ENCODE results near the gene COBL.
A peak's percentile ranks its signal among the peaks of the same experiment; 100 is the strongest.

The COBL gene

DNA sequence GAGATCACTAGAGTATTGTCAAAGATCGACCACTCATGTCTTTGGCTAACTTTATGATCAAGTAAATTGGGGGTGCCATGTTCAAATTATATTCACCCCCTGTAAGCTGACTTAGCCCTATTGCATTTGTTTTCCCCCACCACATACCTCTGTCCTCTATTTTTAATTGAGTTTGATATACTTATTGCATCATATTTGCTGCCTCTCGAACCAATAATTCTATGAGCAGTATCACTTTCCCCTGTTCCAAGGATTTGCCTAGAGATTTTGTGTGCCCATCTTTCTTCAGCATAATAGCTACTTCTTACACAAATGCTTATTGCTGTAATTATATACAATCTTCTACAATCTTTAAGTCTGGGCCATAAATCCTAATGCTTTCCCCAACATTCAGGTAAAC lies 245.2 kb downstream of the COBL start:
- DNase-seq: no peak

DNA sequence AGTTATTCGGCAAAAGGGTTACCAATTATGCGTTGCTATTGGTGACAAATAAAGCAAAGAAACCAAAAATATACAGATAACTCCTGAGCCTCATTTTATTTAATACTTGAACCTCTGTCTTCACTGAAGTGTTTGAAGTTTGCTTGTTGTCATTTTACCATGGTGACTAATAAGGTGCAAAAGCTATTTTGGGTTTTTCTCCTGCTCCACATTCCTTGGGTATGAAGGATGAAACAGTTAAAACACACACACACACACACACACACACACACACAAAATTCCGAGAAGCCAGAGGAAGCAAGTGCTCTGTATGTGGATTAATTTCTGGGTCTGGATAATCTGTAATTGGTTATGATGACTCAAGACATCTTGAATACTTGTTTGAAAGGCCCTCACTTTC lies 246.5 kb downstream of the COBL start:
- DNase-seq: no peak

DNA sequence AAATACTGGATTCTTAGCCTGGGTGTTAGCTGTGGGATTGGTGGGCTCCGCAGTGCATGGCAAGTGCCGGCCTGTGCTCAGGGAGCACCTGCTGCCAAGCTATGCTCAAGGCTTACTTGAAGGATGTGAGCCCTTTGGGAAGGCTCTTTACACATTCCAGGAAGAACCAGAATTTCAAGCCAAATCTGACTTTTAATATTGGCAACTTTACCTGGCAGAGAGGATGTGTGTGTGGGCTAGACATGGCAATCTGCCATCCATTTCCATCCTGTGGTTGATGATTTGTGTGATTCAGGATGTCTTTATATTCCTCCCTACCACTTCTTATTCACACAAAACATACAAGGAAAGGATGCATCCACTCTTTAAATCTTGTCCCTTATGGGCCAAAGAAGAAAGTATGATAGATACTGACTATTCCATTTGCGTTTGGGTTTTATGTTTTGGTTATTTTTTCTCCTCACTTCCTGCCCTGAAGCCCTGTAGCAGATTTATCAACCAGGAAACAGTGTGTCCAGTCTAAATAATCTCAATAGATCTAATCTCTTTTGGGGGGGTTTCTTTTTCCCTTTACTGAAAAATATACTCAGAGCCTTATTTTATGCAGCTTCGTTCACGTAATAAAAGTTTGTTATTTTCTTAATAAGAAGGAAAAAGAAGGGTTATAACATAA lies 247.1 kb downstream of the COBL start:
- no peak for DNase-seq

DNA sequence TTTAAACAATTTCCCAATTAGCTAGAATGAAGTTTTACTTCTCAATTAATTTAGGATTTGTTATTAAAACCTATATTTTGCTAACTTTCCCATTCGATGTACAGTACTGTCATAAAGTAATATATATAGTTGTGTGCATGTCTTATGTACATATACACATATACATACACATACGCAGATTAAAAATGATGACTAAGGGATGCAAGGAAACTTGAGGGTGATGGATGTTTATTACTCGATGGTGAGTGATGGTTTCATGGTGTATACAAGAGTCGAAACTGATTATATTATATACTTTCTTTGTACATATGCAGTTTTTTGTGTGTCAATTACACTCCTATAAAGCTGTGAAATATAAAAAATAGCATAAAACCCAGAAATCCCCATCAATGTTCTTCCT lies 248.2 kb downstream of the COBL start:
- DNase-seq: no peak

DNA sequence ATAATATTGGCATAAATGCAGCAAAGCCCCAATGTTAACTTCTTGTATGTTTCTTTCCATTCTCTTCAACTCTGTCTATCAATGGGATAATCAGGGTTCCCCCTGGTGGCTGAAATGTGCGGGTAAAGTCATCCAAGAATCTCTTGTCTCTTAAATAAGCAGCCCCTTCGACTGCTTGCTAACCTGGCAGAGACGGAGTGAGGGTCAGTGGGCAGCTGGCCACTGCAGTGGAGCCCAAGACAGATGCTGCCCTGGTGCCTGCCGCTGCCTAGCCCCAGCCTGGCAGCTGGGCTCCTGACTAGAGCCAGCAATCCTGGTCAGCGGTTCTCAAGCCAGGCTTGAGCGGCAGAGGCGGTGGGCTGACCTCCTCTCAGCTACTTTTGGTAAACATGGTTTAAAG lies 248.9 kb downstream of the COBL start:
- DNase-seq: peak; percentile 42 to 53

DNA sequence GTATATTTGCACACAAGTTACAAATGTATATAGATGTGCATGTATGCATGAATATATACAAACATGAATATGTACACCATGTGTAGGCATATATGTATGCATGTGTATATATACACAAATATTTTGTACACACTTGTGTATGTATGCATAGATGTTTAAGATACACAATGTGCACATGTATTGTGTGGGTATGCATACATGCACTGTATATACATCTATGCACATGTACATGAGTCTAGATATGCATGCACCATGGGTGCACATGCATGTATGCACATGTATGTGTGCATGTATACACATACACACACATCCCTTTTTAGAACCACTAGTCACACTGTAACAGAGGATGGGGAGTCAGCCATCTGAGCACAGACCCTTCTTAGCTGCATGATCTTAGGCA lies 249.4 kb downstream of the COBL start:
- no peak for DNase-seq

DNA sequence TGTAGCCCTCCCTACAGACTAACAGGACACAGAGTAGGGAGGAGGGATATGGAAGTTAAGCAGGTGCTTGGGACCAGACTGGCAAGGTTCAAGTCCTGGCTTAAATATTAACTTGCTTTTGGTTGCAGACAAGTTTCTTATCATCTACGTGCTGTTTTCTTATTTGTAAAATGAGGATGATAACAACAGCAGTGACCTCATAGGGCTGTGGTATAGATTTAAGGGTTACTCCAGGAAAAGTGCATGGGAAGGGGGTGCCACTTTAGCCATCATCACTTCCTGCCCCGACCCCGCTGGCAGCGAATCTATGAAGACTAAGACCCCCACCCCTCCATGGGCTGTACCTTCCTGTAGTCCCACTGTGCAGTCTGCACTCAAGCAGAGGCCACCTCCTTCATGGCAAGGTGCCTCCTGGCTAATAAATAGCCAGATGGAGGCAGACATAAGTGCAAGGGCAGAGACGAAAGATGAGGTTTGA lies 250.2 kb downstream of the COBL start:
- no peak for DNase-seq

DNA sequence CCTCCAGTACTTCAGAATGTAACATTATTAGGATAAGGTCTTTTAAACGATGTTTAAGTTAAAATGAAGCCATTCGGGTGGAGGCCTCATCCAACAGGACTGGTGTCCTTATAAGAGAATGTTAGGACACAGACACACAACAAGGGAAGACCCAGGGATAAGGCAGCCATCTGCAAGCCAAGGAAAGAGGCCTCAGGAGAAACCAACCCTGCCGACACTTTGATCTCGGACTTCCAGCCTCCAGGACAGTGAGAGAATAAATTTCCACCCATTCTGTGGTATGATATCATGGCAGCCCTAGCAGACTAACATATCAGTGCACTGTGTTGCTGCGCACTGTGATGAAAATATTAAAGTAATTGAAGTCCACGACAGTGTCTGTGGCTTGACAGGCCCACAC lies 250.8 kb downstream of the COBL start:
- no peak for DNase-seq

DNA sequence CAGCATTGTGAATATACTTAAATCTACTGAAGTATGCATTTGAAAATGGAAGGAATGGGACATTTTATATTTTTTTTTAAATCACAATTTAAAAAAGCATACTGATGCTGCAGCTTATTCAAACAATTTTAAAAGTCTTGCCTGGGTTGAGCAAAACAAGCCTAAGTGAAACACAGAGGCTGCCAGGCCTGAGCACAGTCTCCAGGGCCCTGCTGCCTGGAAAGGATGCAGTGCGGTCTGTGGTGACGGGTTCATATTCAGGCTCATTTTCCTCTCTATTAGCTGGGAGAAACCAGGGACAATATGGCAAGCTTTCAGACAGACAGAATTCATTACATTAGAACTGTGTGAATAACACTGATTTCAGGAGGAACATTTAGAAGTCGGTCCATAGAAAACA lies 251.9 kb downstream of the COBL start:
- DNase-seq: no peak

DNA sequence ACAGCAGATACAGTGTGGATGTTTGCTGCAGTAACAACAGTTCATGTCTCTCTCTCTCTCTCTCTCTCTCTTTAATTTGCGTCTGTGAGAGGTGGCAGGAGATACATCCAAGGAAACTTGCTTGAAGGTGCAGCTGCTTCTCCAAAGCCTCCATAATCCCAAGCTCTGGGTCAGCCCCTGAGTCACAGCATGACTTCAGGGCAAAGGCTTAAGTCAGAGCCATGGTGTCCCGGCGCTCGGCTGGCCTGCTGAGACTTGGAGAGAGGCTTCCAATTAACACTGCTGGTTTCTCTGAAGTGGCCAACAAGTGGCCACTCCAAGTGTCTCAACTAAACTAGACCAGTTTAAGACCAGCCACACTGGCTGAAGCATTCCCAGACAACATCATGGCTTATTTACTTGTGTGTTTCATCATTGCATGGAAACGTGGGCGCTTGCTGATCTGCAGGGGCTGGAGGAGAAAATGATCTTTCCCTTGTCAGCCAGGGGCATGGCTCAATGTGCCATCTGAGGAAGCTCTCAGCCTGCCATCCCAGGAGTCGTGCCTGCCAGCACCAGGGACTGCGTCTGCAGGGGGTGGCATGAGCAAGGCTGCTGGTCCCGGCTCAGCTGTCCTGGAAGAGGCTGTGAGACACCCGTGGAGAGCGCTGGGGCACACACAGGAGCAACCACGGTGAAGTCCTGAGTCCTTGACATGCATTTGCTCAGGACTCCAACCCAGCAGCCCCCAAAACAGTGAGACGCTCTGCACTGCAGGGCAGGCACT lies 254.2 kb downstream of the COBL start:
- DNase-seq: no peak

DNA sequence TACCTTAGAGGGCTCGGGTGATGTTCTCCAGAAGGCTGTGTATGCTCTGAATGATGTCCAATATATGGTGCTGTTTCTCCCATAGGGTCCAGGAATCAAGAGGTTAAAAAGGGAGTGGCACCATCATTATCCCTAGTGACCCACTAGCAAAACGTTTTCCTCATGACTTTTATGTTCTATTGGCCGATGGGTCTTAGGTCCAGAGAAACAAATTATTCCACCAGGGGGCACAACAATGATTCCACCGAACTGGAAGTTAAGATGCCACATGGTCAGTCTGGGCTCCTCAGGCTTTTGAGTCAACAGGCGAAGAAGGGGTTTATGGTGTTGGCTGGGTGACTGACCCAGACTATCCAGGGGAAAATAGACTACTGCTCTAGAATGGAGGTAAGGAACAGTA lies 256.1 kb downstream of the COBL start:
- no peak for DNase-seq

DNA sequence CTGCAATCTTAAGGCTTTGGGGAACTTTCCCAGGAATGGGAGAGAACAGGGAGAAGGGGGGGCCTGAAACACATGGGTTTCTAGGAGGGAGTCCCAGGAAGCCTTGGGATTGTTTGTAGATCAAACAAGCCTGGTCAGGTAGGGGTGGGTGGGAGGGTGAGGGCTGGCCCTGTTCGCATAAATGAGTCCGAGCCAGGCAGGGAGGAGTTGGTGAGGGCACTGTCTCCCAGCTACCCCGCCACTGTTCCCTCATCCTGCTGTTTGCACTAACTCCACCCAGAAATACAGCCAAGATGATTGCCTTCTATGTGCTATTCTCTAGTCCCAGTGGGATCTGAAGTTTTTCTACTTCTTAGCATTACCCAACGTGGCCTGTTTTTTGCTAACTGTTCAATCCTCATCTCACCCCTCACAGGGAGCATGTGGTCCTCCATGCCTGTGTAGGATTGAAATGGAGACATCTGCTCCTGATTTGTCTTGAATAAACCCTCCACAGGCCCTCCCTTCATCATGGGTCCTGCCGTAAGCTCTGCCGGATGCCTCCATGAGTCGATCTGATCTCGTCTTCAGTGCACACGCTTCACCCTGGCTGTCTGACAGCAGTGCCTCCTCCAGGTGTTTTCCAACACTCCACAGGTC lies 257.0 kb downstream of the COBL start:
- DNase-seq: no peak

DNA sequence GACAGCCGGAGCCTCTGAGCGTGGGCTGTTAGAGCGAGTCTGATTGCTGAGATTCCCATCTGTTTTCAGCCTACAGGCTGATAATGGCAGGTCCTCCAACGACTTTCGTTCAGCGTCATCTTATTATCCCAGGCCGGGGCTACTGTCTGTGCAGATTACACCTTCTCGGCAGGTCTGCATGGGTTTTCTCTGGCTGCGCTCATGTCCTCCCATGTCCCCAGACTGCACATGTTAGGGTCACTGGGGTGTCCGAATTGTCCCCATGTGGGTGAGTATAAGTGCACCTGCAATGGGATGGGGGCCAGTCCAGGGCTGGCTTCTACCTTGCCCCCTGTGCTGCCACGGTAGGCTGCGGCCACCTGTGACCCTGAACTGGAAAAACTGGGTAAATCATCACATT lies 257.8 kb downstream of the COBL start:
- no peak for DNase-seq

DNA sequence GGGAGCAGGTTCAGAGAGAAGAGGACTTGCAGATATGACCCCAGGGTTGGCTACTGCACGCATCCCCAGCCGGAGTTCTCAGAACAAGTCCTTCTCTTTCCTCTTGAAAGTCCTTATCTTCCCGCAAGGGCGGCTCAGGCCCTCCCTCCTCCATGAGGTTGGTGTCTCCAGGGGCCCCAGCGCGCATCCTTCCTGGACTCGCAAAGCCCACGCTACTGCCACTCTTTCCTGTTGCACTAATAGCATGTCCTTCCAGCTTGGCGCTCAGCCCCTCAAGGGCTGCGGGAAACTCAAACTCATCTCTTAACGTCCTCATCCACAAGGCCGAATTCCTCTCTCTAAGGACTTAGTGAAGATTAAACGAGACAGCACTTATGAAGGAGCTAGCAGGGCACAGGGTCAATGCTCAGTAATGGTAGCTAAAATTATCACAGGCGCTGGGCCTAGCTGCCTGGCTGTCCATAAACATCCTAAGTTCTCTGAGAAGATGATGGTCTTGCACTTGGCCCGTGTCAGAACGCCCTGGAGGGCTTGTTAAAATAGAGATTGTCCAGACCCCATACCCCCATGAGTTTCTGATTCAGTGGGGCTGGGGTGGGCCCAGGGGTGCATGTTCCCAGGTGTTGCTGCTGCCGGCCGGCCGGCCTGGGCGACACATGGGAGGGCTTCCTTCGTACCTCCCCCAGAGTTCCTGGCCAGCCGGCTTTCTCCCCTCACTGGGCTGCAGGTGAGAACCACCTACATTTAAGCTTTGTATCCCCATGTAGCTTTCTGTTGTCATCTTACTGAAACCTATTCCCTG lies 261.4 kb downstream of the COBL start:
- no peak for DNase-seq

DNA sequence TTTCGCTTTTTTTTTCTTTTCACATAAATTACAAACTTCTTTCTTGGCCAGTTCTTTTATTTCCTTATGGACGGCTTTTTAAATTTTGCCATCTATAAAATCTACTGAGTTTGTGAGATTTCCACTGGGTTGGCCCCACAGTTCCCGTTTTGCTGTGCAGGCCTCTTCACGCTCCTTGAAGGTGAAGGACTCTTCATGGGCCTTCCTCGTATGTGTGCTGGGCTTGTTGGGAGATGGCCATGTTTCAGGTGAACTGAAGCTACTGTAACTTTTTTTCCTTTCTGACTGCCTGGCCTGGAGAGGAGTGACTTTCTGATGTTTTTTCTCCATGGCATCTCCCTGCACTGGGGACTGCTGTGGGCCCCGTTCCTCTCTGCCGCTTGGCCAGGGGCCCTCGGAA lies 262.4 kb downstream of the COBL start:
- DNase-seq: no peak

DNA sequence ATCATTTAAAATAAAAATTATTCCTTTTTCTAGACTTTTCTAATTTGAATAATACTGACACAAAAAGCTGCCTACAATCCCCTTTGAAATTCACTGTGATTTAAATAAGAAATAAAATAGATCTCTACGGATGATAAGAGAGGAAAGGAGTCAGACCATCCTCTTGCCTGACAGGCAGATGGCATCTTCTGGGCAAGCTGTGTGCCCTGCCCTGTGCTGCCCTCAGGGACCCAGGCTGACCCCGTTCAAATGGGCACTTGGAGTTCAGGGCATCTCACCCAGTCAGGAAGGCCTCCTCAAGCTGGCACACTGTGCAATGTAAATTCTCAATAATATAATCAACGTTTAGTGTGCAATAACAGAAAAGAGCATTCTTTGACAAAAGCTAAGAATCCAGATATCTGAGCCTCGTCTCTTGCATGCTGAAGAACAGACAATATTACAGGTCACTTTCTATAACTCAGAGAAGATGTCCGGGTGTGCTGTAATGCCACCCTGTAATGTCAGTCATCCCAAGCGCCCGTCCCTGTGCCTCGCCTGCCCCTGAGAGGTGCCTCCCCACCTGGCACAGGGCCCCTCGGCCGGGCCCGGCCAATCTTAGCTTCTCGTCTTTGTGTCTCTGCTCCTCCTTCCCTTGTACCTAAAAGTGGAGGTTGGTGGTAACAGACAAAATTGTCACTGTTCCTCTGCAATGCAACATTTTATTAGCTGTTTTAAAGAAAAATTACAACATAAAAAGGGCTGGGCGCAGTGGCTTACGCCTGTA lies 263.3 kb downstream of the COBL start:
- no peak for DNase-seq

DNA sequence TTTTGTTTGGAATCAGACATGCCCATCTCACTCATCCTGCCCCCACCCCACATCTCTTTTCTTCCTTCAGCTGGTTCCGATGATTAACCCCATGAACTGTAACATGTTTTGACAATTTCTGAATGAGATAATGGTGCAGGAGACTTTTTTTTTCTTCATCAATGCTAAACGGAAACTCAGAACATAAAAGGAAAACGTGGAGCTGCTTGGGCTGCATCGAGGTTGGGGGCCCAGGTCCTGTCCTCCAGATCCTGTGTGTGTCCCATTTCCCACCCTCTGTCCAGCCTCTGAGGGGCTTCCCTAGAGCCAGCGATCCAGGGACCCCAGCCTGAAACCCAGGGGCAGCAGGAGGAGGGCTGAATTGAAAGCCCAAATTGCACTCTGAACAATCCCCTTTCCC lies 270.1 kb downstream of the COBL start:
- no peak for DNase-seq

DNA sequence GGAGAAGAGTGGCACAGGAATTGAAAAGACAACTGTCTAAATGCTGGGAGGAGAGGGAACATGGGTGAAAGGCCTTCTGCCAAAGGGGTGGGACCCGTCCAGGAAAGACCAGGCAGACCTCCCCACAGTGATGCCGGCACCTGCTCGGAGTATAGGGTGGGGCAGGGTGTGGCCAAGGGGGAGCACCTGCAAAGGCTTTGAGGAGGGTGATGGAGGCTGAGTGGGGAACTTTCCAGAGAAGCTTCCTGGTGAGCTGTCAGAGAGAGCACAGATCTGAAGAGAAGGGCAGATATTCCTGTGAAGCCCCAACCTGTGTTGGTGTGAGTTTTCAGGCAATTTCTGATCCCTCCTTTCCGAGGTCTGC lies 270.5 kb downstream of the COBL start:
- DNase-seq: no peak

DNA sequence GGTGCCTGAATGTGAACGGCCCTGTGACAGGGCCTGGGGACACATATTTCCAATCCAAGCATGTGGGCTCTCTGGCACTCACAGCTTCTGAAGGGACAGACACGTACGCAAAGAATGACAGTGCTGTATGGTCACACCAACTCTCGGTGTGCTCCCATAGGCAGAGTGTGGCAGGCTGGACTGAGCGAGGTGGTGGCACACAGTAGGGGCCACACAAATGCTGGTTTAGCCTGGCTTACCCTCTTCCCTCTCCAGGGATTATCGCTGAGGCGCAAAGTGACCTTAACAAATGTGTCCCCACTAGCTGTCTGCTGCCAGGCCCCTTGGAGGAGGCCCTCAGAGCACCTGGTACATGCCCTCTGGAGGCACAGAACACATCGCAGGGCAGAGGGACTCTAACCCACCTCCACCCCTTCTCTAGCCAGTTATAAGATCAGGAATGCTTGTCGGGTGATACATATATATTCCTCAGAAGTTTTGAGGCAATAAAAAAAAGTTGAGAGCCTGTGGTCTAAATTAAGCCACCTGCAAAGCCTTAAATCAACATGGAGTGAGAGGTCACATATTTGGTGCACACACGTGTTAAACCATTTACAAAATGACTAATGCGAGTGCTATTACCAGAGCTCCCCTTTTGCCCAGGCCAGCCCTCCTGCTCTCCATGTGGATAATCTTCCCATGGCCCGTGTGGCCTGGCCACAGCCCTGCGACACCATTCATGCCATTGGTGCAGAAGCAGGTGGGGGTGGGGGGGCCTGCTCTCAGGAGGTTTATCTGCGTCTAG lies 271.1 kb downstream of the COBL start:
- DNase-seq: no peak

DNA sequence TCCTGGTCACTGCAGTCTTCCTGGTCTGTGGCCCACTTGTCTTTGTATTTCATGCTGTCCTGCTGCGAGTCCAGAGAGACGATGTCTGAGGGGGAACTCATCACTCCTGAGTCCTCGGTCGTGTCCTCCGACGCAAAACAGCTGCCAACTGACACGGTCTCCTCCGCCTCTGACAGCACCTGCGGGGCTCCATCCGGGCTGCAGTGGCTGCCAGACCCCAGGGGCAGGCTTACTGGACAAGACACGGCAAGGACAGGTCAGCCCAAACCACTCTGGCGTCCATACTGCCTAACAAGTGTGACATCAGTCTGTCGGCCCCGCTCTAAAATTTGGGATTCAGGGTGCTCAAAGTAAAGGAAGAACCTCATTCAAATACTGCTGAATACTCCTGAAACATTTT lies 273.1 kb downstream of the COBL start:
- no peak for DNase-seq

DNA sequence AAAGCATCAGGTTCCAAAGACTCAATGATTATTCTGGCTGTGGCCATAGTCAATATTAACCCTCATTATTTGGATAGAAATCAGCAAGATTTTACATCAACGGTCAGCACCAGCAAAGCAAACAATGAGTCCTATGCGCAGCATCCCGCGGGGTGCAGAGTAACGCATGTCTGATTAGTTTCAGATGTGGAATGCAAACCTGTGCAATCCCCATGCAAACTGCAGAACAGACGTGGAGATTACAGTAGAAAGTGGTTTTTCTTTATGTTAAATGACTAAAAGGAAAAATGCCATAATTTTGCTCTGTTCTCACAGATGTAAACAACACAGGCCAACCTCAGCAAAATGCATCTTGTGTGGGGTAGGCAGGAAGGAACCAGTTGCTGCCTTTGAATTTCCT lies 275.8 kb downstream of the COBL start:
- no peak for DNase-seq

DNA sequence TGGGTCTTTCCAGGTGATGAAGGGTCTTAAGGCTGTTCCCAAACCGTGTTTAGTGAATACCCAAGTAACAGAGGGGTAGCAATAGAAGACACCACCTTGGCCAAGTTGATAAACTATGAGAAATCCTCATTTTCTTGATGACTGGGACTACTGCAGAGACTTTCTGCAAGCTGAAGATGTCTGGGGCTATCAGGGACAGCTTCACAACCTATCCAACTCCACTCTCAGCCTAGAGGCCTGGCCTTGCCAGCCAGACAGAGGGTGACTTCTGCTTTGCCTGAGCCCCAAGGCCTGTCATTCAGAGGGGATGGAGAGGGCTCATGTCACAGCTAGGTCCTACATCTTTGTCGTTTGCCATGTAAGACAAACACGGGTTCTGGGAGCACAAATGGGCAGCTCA lies 278.0 kb downstream of the COBL start:
- no peak for DNase-seq

All from SHP77 (cell line).